SK-N-SH (cell line): ENCODE results near the gene ATP8A2.

Experiments
- CHD2 ChIP-seq: fragments of 150-350 bp; IDR thresholded peaks from 2 replicates; pipeline ENCODE4 v1.6.1; 2018; ENCODE audit warnings: low read length; ENCODE audit not compliant: partially characterized antibody
- CTCF ChIP-seq: fragments of 200-600 bp; sonication (generic); IDR thresholded peaks from 2 replicates; pipeline ENCODE4 v1.6.1; 2017; ENCODE audit warnings: antibody characterized with exemption, mild to moderate bottlenecking, moderate library complexity
- EP300 ChIP-seq, 2 experiments: IDR thresholded peaks; 2 replicates each; pipeline versions ENCODE4 v1.4.0 to v1.6.1; 2012; ENCODE audit warnings: borderline replicate concordance in 1 of 2, low read depth in 1 of 2, low read length in 1 of 2
- FOXM1 ChIP-seq: IDR thresholded peaks from 2 replicates; pipeline ENCODE4 v1.4.0; 2012; ENCODE audit warnings: low read depth, mild to moderate bottlenecking
- NFIC ChIP-seq: IDR thresholded peaks from 2 replicates; pipeline ENCODE4 v1.4.0; 2012; ENCODE audit warnings: borderline replicate concordance
- NRF1 ChIP-seq: IDR thresholded peaks from 2 replicates; pipeline ENCODE4 v1.6.1; 2012; ENCODE audit warnings: low read depth, mild to moderate bottlenecking, low read length
- POLR2AphosphoS5 ChIP-seq: IDR thresholded peaks from 2 replicates; pipeline ENCODE4 v1.6.1; 2012; ENCODE audit warnings: low read depth, low read length
- REST ChIP-seq: IDR thresholded peaks from 2 replicates; pipeline ENCODE4 v1.6.1; 2012; ENCODE audit warnings: mild to moderate bottlenecking, low read depth, low read length, moderate library complexity
- SIN3A ChIP-seq: IDR thresholded peaks from 2 replicates; pipeline ENCODE4 v1.6.1; 2012; ENCODE audit warnings: low read depth, mild to moderate bottlenecking, low read length, moderate library complexity, borderline replicate concordance
- SMC3 ChIP-seq: IDR thresholded peaks from 2 replicates; pipeline ENCODE4 v1.6.1; 2012; ENCODE audit warnings: low read depth, low read length, improper control_type of control experiment
- TAF1 ChIP-seq: IDR thresholded peaks from 2 replicates; pipeline ENCODE4 v1.6.1; 2012; ENCODE audit warnings: low read depth, mild to moderate bottlenecking, low read length, moderate library complexity, borderline replicate concordance
- TCF12 ChIP-seq: IDR thresholded peaks from 2 replicates; pipeline ENCODE4 v1.4.0; 2012
- TEAD4 ChIP-seq: IDR thresholded peaks from 2 replicates; pipeline ENCODE4 v1.4.0; 2012; ENCODE audit warnings: mild to moderate bottlenecking, borderline replicate concordance; ENCODE audit not compliant: insufficient read depth
- USF2 ChIP-seq: fragments of 150-350 bp; IDR thresholded peaks from 2 replicates; pipeline ENCODE4 v1.6.1; 2017; ENCODE audit warnings: antibody characterized with exemption, low read length, low read depth, borderline replicate concordance

- TF ChIP-seq USF2 = no peak
- no peak for TF ChIP-seq SMC3
- TF ChIP-seq NRF1 = no peak
- TF ChIP-seq CTCF = no peak
- no peak for TF ChIP-seq CHD2
- TF ChIP-seq NFIC = no peak
- TF ChIP-seq TEAD4 = no peak
- TF ChIP-seq FOXM1 = no peak
- TF ChIP-seq EP300 (IDR thresholded peaks at IDR 0.05; ENCODE audit: borderline replicate concordance in 1 of 2, low read depth in 1 of 2, low read length in 1 of 2) = no peak
- no peak for TF ChIP-seq SIN3A
- TF ChIP-seq TCF12 = no peak
- TF ChIP-seq POLR2AphosphoS5 = no peak
- no peak for TF ChIP-seq TAF1
- TF ChIP-seq REST = no peak
These were observed 490.4 kb downstream of the ATP8A2 start for GRCh38 chr13:25862156-25862555.
